ENCODE results near the gene MRS2.

Gene MRS2

GRCh38 chr6:24431045-24431451 lies 28.3 kb downstream of the MRS2 start:
- DNase-seq (ENCODE audit: low read depth in 2 of 2): no peak

- no peak for DNase-seq (ENCODE audit: low read depth in 2 of 2)
Observed at GRCh38 chr6:24432611-24433010, 29.9 kb downstream of the MRS2 start.

DNA sequence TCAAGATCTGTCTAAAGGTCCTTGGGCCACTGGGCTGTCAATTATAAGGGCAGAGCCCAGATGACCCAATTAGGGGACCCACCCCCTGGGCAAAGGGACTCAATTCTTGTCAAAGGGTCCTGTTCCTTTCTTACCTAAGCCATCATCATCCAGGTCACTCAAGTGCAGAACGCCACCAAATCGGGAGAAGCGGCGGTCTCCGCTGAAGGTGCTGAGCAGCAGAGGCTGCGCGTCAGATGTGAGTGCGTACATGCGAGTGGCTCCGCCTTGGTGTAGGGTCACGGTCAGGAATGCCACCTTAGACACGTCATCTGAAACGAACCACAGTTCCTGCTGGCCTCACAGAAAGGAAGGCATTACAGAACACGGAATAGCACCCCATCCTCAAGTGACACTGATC lies 34.2 kb downstream of the MRS2 start:
- no peak for DNase-seq (ENCODE audit: low read depth in 2 of 2)

GRCh38 chr6:24439858-24440539 lies 37.3 kb downstream of the MRS2 start:
- no peak for DNase-seq (ENCODE audit: low read depth in 2 of 2)

- DNase-seq (ENCODE audit: low read depth in 2 of 2): no peak
Observed at GRCh38 chr6:24440897-24441598, 38.3 kb downstream of the MRS2 start.

GRCh38 chr6:24441599-24441904 lies 38.8 kb downstream of the MRS2 start:
- no peak for DNase-seq (ENCODE audit: low read depth in 2 of 2)

DNA sequence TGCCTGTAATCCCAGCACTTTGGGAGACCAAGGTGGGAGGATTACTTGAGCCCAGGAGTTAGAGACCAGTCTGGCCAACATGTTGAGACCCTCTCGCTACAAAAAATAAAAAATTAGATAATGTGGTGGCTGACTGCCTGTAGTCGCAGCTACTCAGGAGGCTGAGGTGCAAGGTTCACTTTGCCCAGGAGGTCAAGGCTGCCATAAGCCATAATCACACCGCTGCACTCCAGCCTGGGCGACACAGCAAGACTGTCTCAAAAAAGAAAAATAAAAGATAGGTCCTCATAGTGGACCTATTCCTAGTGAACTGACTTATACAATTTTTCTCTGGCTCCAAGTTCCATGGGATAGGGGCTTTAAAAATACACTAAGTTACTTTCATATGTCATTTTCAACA lies 41.9 kb downstream of the MRS2 start:
- no peak for DNase-seq (ENCODE audit: low read depth in 2 of 2)

GRCh38 chr6:24445704-24446103 lies 43.0 kb downstream of the MRS2 start:
- no peak for DNase-seq (ENCODE audit: low read depth in 2 of 2)

DNA sequence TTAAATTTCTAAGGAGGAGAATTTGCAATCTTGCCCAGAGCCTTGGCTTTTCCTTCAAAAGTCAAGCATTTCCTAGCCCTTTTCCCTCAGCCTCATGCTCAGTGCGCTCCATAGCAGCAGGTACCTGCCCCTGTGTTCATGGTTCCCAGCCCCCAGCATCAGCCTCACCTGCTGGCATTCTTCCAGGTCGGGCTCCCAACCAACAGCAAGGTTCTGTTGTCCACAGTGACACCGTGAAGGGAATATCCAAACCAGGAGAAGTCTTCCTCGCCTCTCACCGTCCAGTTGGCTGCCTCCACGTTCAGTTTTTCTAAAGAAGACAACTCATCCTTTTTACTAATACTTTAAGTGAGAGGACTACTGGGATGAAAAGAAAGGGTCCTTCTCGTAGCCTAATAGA lies 43.9 kb downstream of the MRS2 start:
- DNase-seq (ENCODE audit: low read depth in 2 of 2): no peak

DNA sequence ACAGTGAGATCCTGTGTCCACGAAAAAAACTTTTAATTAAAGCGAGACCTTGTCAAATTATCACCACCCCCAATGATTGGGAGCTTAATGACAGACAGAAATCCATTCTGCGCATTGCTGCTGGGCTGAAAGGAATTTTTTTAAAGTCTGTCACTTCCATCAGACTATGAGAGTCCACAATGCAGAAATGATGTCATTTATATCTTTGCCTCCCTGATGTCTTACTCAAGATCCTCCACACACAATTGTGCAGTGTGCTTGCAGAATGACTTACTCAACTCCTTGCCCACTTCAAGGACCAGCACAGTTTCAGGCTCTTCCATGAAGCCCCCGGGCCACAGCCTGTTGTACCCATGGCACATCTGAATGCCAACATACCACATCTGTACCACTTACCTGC lies 45.7 kb downstream of the MRS2 start:
- no peak for DNase-seq (ENCODE audit: low read depth in 2 of 2)

DNA sequence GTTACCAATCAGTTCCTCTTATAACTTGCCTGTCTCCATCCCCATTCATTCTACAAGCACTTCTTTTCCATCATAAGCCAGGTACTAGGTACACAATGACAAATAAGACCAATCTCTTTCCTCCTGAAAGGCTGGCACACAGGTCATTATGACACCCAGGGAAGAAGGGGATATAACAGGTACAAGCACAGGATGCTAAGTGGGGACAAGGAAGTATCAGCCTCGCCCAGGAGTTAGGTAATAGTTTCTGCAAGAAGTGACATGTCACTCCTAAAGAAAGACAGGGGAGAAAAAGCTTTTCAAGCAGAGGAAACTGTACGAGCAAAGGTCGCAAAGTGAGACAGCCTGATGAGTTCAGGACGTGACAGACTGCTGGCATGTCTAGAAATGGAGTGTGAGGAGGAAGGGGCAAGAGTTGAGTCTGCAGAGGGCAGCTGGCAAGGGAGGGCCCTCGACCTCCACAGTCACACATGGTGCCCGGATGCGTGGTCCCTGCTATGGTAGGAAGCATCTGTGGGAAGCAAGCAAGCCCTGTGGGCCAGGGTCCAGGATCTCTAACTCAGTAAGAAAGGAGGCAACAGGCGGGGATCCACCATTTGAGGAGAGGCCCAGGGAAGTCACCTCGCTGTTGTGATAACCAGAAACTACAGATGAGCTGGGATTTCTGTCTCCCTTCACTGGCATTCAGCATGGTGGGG lies 46.2 kb downstream of the MRS2 start:
- DNase-seq (ENCODE audit: low read depth in 2 of 2): no peak

GRCh38 chr6:24451581-24452388 lies 49.0 kb downstream of the MRS2 start:
- no peak for DNase-seq (ENCODE audit: low read depth in 2 of 2)

GRCh38 chr6:24453921-24454320 lies 51.2 kb downstream of the MRS2 start:
- DNase-seq (ENCODE audit: low read depth in 2 of 2): no peak

DNA sequence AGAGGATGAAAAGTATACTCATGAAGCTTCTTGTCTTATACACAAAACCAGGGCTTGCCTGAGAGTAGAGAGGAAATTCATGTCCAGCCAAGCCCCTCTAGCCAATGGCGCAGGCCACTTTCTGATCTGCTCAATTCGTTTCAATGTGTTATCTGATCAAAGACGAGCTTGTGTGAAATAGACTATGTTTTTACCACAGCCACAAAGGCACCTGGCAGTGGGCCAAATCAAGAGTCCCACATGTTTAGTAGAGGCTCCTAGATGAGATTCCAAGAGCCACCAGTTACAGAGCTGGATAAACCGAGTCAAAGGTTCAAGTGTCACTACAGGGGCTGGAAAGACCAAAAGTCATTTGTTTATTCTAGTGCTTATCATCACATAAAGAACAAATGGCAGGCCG lies 51.7 kb downstream of the MRS2 start:
- no peak for DNase-seq (ENCODE audit: low read depth in 2 of 2)

GRCh38 chr6:24455061-24455460 lies 52.3 kb downstream of the MRS2 start:
- DNase-seq (ENCODE audit: low read depth in 2 of 2): no peak

DNA sequence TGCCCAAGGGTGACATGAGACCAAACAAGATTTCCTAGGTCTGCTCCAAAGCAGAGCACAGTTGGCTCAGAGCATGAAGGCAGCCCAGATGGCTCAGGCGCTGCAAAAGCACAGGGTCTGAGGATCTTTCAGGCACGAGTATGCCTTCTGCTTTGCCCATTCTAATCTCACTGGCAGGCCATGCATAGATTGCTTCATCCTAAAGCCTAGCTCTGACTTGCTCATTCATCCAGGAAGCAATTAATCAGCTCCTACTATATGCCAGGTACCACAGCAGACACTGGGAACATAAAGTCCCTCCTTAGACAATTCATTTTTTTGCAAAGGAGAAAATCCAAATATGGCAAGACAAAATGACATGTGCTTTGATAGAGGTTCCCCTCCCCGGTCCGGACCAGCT lies 55.4 kb downstream of the MRS2 start:
- no peak for DNase-seq (ENCODE audit: low read depth in 2 of 2)

DNA sequence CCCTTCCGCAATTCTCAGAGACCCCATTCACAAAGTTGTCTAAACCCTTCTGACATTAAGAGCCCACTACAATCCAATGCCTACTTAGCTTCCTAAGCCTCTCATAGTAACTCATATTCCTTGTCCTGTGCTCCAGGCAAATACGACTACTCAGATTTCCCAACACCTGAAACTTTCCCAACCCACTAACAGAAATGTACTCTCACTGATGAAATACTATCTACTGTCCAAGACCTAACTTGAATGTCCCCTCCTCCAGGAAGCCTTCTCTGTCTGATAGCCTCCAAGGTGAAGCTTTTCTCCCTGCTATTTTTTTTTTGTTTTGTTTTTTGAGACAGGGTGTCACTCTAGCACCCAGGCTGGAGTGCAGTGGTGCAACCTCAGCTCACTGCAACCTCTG lies 56.2 kb downstream of the MRS2 start:
- DNase-seq (ENCODE audit: low read depth in 2 of 2): no peak

DNA sequence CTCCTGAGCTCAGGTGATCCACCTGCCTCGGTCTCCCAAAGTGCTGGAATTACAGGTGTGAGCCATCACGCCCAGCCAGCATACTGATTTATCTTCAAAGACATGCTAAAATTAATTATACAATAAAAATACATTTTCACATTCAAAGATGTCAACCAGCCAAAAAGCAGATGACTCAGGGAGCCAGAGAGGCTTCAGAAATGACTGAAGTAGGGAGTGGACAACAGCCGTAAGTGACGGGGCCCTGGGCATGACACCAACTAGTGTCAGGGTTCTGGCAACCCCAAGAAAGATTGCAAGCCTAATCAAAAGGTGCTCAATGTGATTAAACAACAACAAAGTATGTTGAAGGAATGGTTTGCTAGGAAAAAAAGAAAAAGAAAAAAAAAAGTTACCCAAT lies 58.2 kb downstream of the MRS2 start:
- DNase-seq (ENCODE audit: low read depth in 2 of 2): no peak

DNA sequence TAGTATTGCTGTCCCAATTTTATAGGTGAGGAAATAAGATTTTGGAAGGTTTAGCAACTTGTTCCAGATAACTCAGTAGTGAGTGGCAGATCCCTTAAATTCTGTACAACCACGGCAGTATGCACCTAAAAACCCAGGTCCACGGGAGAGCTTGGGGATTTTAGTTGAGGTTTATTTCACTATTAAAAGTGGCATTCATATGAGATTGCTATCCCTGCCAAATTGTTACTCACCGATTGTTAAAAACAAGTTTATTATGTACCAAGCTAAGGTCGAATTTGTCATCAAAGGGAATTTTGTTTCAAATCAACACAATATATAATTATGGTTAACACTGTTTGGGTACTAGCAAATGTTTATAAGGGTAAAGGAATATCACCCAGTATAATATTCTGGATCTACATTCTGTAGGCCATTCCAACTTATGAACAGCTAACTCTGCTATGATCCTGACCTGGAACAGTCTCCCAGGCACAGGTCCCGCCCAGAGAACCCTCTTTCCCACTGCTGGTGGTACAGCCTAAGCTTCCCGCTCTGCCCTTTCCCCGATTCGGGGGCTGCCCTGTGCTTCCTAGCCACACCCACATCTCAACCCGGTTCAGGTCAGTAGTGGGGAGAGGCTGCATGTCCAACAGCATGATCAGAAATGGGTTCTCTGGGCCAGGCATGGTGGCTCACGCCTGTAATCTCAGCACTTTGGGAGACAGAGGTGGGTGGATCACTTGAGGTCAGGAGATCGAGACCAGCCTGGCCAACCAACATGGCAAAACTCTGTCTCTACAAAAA lies 61.7 kb downstream of the MRS2 start:
- DNase-seq (ENCODE audit: low read depth in 2 of 2): no peak

- DNase-seq (ENCODE audit: low read depth in 2 of 2): no peak
Observed at GRCh38 chr6:24469811-24470210, 67.1 kb downstream of the MRS2 start.

- no peak for DNase-seq (ENCODE audit: low read depth in 2 of 2)
Observed at GRCh38 chr6:24472181-24472580, 69.4 kb downstream of the MRS2 start.

Data from stimulated activated CD8-positive, alpha-beta memory T cell treated with anti-CD3 and anti-CD28 coated beads, Interleukin-2, amount 100 ng/mL, for 48 hours (primary cell).